Peyer's patch (tissue), 4 donors: ENCODE measurements around the gene TFG. TPM values are rescaled to one million over a fixed set of nuclear protein-coding genes. Genes with fewer than 3 reads are reported as not detected.
A peak's percentile ranks its signal among the peaks of the same experiment; 100 is the strongest.

Experiments used
- DNase-seq, 3 donors: peaks; one replicate each; pipeline ENCODE4 v3.0.0-alpha.2; 2017 to 2019
- H3K27ac ChIP-seq, 4 donors: fragments of 200-600 bp; sonication (generic); one replicate each; pipeline ENCODE4 v1.5.1; 2016 to 2019
- H3K27me3 ChIP-seq, 2 donors: fragments of 200-600 bp; sonication (generic); one replicate each; pipeline ENCODE4 v1.5.1; 2019
- H3K36me3 ChIP-seq, 3 donors: fragments of 200-600 bp; sonication (generic); one replicate each; pipeline ENCODE4 v1.5.1; 2016 to 2019
- H3K4me1 ChIP-seq, 4 donors: fragments of 200-600 bp; sonication (generic); one replicate each; pipeline ENCODE4 v1.5.1; 2016 to 2019
- H3K4me3 ChIP-seq, 4 donors: fragments of 200-600 bp; sonication (generic); 1 replicate in 3 of 4; 2 replicates in 1 of 4; pipeline ENCODE4 v1.5.1; 2016 to 2019; ENCODE audit warnings: mild to moderate bottlenecking in 1 of 4
- H3K9me3 ChIP-seq, 4 donors: fragments of 200-600 bp; sonication (generic); one replicate each; pipeline ENCODE4 v1.5.1; 2016 to 2019; ENCODE audit warnings: mild to moderate bottlenecking in 1 of 4
- POLR2A ChIP-seq, 2 donors: fragments of 450-650 bp; IDR thresholded peaks; one replicate each; pipeline ENCODE4 v1.5.1; 2017; ENCODE audit warnings: antibody characterized with exemption in 2 of 2, mild to moderate bottlenecking in 2 of 2, moderate library complexity in 2 of 2
- total RNA-seq, 4 donors: library from RNA; depleted of rRNA; stranded (reverse); fragments of >200 nt; gene quantifications; one replicate each; pipeline ENCODE4 v1.1.0, GENCODE V29; 2016
- TF ChIP-seq, protein P1 (sequence below), 6 experiments: fragments of 450-650 bp in 4 of 6; fragments of 200-600 bp in 2 of 6; sonication (generic) in 1 of 6; IDR thresholded peaks; one replicate each; pipeline ENCODE4 v1.5.1; 2017 to 2019; ENCODE audit warnings: antibody characterized with exemption in 6 of 6, mild to moderate bottlenecking in 3 of 6, moderate library complexity in 1 of 6

TFG gene
- total RNA-seq, 4 donors from 2014 or later, result 75.1 to 188 (median 141) TPM

DNA sequence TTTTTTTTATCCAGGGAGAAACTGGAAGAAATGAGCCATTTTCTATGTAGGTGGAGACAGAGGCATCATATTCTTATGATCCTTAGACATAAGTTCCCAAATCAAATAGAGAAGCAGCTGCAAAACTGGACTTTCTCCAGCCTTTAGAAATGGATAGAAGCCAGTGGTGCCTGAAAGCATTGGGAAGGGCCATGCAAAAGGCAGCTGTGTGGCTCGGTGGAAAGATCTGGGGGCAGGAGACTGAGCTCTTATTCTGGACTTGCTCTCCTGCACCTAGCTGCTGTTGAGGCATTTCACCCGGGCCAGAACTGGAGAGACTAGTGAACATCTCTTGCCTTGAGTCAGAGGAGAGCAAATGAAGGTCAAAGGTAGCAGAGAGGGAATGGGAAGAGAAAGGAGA, 73.1 kb downstream of the TFG start:
- Histone ChIP-seq H3K9me3 (peaks cover 0 to 4% (median 0%) of the 10 kb centered on the region in 4 donors), H3K27ac (no peak overlapping the region), H3K4me3 (no peak overlapping the region), H3K36me3 (no peaks in the 10 kb centered on the region), H3K27me3 (no peaks in the 10 kb centered on the region), H3K4me1 (no peaks in the 10 kb centered on the region)
- TF ChIP-seq, protein P1, sequence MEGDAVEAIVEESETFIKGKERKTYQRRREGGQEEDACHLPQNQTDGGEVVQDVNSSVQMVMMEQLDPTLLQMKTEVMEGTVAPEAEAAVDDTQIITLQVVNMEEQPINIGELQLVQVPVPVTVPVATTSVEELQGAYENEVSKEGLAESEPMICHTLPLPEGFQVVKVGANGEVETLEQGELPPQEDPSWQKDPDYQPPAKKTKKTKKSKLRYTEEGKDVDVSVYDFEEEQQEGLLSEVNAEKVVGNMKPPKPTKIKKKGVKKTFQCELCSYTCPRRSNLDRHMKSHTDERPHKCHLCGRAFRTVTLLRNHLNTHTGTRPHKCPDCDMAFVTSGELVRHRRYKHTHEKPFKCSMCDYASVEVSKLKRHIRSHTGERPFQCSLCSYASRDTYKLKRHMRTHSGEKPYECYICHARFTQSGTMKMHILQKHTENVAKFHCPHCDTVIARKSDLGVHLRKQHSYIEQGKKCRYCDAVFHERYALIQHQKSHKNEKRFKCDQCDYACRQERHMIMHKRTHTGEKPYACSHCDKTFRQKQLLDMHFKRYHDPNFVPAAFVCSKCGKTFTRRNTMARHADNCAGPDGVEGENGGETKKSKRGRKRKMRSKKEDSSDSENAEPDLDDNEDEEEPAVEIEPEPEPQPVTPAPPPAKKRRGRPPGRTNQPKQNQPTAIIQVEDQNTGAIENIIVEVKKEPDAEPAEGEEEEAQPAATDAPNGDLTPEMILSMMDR (IDR thresholded peaks at IDR 0.05), result no peak
- no peak for TF ChIP-seq POLR2A (IDR thresholded peaks at IDR 0.05)
- DNase-seq, result no peak

DNA sequence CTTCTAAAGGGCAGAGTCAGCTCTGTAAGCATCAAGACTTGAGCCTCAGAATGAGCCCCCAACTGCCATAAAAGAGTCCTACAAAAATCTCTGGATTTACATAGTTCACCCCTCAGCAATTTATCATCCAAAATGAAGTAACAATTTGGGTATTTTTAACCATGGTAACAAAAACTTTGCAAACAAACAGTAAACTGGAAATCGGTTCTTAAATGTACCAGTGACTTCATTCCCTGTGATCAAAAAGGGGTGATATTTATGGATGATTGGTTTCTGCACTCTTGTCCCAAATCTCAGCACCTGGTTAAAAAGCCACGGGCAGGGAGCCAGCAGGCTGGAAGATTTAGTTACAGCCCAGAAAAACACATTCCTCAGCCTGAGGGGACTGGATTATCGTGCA, 73.6 kb downstream of the TFG start:
- H3K9me3 ChIP-seq, result peaks cover 0 to 4% (median 0%) of the 10 kb centered on the region in 4 donors
- H3K4me3 ChIP-seq, result no peak overlapping the region
- TF ChIP-seq, protein P1 (IDR thresholded peaks at IDR 0.05), result no peak
- TF ChIP-seq POLR2A (IDR thresholded peaks at IDR 0.05), result no peak
- H3K4me1 ChIP-seq, result no peaks in the 10 kb centered on the region
- no peaks in the 10 kb centered on the region for H3K27me3 ChIP-seq
- no peak overlapping the region for H3K27ac ChIP-seq
- no peaks in the 10 kb centered on the region for H3K36me3 ChIP-seq
- no peak for DNase-seq

DNA sequence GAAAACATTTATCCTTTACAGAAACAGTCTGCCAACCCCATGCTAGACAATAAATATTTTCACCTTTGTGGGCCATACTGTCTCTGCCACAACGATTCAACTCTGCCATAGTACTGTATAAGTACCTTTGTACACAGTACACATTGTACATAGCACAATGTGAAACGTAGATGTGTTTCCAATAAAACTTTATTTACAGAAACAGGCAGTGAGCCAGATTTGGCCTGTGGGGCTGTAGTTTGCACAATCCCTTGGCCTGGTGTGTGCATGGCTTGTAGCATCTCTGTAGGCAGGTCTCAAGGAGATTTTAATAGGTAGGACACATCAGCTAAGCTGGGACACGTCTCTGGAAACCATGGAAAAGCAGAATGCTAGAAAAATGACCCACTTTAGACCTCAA, 74.3 kb downstream of the TFG start:
- no peak for TF ChIP-seq POLR2A (IDR thresholded peaks at IDR 0.05)
- TF ChIP-seq, protein P1 (IDR thresholded peaks at IDR 0.05), result no peak
- H3K27me3 ChIP-seq, result no peaks in the 10 kb centered on the region

DNA sequence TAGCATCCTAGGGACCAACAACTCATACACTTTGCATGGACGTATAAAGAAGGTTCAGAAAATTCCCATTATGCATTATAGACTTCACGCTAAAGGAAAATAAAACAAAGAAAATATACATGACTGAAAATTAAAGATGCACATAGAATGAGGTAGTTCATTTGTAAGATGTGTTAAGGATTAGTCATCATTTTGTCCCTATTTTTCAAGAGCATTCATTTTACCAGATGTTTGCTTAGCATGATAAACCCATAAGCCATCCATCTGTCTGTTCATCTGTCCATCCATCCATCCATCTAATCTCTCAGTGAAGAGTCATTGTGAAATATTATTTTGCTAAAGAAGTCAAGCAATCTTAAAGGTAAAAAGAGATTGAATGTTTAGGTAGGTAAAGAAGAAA, 80.3 kb downstream of the TFG start:
- Histone ChIP-seq H3K4me3 (no peak overlapping the region), H3K36me3 (no peaks in the 10 kb centered on the region), H3K9me3 (peaks cover 0 to 4% (median 0%) of the 10 kb centered on the region in 4 donors), H3K27ac (no peak overlapping the region), H3K27me3 (no peaks in the 10 kb centered on the region), H3K4me1 (no peaks in the 10 kb centered on the region)
- no peak for TF ChIP-seq POLR2A (IDR thresholded peaks at IDR 0.05)
- TF ChIP-seq, protein P1 (IDR thresholded peaks at IDR 0.05), result no peak
- no peak for DNase-seq

More for the DNA sequence above, 74.3 kb downstream of the TFG start:
- Histone ChIP-seq H3K36me3 (no peaks in the 10 kb centered on the region), H3K4me3 (no peak overlapping the region), H3K27ac (no peak overlapping the region), H3K4me1 (no peaks in the 10 kb centered on the region), H3K9me3 (peaks cover 0 to 4% (median 0%) of the 10 kb centered on the region in 4 donors)
- DNase-seq, result no peak

DNA sequence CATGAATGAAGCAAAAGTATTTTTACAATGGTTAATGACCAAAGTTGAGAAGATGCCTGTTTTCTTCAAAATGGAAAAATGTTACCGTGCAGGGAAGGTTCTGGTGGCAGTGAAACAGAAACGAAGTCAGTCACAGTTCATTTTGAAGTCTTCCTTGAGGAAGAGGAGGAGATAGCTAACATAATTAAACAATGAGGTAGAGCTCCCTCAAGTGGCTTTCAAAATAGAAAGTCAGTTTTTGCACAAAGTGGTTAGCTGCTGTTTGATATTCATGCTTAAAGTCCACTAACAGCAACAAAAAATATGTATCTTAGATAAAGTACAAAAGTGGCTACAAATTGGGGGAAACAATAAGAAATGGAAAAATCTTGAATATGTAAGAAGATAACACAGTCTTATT, 87.3 kb downstream of the TFG start:
- Histone ChIP-seq H3K27ac (no peak overlapping the region), H3K4me3 (no peak overlapping the region), H3K9me3 (no peaks in the 10 kb centered on the region), H3K36me3 (no peaks in the 10 kb centered on the region), H3K4me1 (no peaks in the 10 kb centered on the region), H3K27me3 (no peaks in the 10 kb centered on the region)
- DNase-seq, result no peak
- TF ChIP-seq POLR2A (IDR thresholded peaks at IDR 0.05), result no peak
- TF ChIP-seq, protein P1 (IDR thresholded peaks at IDR 0.05), result peak in 3 of 6 experiments; percentile 43 to 55 (median 44)

DNA sequence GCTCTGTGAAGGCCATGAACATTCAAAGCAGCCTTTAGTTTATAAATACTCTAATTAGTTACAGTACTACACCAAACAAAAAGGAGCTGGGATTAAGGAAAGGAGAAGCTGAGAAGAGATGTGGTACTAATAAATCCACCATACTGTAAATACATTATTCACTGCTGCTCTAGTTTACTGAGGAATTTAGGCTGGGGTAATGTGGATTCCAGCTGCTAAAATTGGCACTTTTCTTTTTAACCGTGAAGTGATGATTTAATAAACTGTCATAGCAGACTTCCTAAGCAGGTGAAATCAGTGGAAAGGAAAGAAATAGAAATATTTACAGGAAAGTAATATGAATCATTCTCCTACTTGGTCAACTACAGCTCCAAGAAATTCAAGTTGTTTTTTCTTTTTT, 88.7 kb downstream of the TFG start:
- no peaks in the 10 kb centered on the region for H3K27me3 ChIP-seq
- no peaks in the 10 kb centered on the region for H3K9me3 ChIP-seq
- no peak for DNase-seq
- TF ChIP-seq, protein P1 (IDR thresholded peaks at IDR 0.05), result no peak
- TF ChIP-seq POLR2A (IDR thresholded peaks at IDR 0.05), result no peak
- H3K4me3 ChIP-seq, result no peak overlapping the region
- H3K27ac ChIP-seq, result no peak overlapping the region
- H3K4me1 ChIP-seq, result no peaks in the 10 kb centered on the region
- no peaks in the 10 kb centered on the region for H3K36me3 ChIP-seq
